ENCODE data around the gene OLFM4. TPM values are rescaled to one million over a fixed set of nuclear protein-coding genes. Genes with fewer than 3 reads are reported as not detected.

The OLFM4 gene
- total RNA-seq, 2 experiments from 2014 or later = not detected

DNA sequence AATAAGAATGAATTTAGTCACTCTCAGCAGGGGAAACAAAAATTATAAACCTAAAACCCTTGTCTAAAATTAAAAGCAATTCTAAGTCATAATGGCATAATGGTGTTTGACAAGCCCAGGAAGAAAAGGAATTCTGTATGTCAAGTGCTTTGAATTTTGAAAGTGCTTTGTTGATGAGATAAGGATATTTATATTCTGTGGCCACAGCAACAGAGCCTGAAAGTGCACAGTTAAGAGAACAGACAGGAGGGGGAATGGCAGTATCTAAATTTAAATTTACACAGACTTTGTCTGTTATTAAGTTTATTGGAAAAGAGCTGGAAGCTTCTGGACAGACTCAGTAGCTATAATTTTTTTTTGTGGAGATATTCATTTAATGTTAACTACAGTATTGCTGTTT, 69.8 kb downstream of the OLFM4 start:
- no peaks in the 10 kb centered on the region for H3K36me3 ChIP-seq (ENCODE audit: insufficient read depth, low read length)
- Mint-ChIP-seq H3K27ac (no peak overlapping the region), H3K9me3 (peaks cover under 1% of the 10 kb centered on the region), H3K36me3 (ENCODE audit: low read depth) (no peaks in the 10 kb centered on the region), H3K4me1 (ENCODE audit: low read depth) (no peaks in the 10 kb centered on the region), H3K27me3 (peaks cover 5% of the 10 kb centered on the region), H3K4me3 (no peak overlapping the region)
- ChIA-PET POLR2A (no interaction called here), CTCF (no interaction called here)
- no peaks in the 10 kb centered on the region for H3K4me1 ChIP-seq (ENCODE audit: insufficient read depth, low read length)
- H3K27me3 ChIP-seq (ENCODE audit: control insufficient read depth in 1 of 2, insufficient read depth in 2 of 2, low read length in 2 of 2) = peaks cover 0 to 5% of the 10 kb centered on the region in 2 experiments
- intact Hi-C loops (cut with DNase I, micrococcal nuclease) = no loop called here
- no peak for ATAC-seq (ENCODE audit: poor library complexity)
- no peak overlapping the region for H3K4me3 ChIP-seq (ENCODE audit: low read length)
- no peak for DNase-seq
- H3K27ac ChIP-seq (ENCODE audit: low read depth in 1 of 2, low read length in 2 of 2) = no peak overlapping the region
- TF ChIP-seq, protein P1, sequence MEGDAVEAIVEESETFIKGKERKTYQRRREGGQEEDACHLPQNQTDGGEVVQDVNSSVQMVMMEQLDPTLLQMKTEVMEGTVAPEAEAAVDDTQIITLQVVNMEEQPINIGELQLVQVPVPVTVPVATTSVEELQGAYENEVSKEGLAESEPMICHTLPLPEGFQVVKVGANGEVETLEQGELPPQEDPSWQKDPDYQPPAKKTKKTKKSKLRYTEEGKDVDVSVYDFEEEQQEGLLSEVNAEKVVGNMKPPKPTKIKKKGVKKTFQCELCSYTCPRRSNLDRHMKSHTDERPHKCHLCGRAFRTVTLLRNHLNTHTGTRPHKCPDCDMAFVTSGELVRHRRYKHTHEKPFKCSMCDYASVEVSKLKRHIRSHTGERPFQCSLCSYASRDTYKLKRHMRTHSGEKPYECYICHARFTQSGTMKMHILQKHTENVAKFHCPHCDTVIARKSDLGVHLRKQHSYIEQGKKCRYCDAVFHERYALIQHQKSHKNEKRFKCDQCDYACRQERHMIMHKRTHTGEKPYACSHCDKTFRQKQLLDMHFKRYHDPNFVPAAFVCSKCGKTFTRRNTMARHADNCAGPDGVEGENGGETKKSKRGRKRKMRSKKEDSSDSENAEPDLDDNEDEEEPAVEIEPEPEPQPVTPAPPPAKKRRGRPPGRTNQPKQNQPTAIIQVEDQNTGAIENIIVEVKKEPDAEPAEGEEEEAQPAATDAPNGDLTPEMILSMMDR (IDR thresholded peaks at IDR 0.05) = no peak
- H3K9me3 ChIP-seq (ENCODE audit: control insufficient read depth in 1 of 2, insufficient read depth in 1 of 2, low read length in 2 of 2) = peaks cover 0 to 3% of the 10 kb centered on the region in 2 experiments

DNA sequence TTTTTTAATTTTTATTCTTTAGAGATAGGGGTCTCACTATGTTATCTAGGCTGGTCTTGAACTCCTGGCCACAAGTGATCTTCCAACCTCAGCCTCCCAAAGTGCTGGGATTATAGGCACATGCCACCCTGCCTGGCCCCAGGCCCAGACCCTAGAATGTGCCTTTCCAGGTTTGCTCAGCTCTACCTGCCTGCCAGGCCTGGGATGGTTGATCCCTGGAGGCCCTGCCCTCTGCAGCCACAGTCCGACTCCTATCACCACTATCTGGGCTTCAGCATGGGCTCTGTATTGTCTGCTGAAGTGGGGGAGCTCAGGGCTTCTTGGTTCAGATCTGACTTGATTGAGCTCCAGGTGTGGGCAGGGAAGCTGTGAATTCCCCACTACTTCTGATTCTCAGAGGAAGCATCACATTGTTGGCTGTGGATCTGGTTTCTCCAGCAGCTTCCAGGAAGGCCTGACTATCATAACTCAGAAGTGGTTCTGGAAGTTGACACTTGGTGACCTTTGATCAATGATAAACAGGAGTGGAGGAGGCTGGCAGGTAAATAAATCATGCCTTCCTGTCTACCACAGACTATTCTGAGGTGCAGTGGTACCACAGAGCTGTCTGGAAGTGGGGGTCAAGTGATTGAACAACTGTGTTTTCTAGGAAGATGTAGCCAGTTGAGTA, 71.9 kb downstream of the OLFM4 start:
- H3K4me1 ChIP-seq (ENCODE audit: insufficient read depth, low read length) = no peaks in the 10 kb centered on the region
- DNase-seq (no peak), ATAC-seq (ENCODE audit: poor library complexity) (no peak)
- intact Hi-C loops (cut with DNase I, micrococcal nuclease) = no loop called here
- H3K27ac Mint-ChIP-seq = no peak overlapping the region
- no peaks in the 10 kb centered on the region for H3K4me1 Mint-ChIP-seq (ENCODE audit: low read depth)
- POLR2A ChIA-PET = no interaction called here
- peaks cover 0 to 5% of the 10 kb centered on the region in 2 experiments for H3K27me3 ChIP-seq (ENCODE audit: control insufficient read depth in 1 of 2, insufficient read depth in 2 of 2, low read length in 2 of 2)
- H3K9me3 ChIP-seq (ENCODE audit: control insufficient read depth in 1 of 2, insufficient read depth in 1 of 2, low read length in 2 of 2) = peaks cover 0 to 3% of the 10 kb centered on the region in 2 experiments
- H3K27ac ChIP-seq (ENCODE audit: low read depth in 1 of 2, low read length in 2 of 2) = no peak overlapping the region
- no peak overlapping the region for H3K4me3 ChIP-seq (ENCODE audit: low read length)
- H3K36me3 ChIP-seq (ENCODE audit: insufficient read depth, low read length) = no peaks in the 10 kb centered on the region
- peaks cover 5% of the 10 kb centered on the region for H3K27me3 Mint-ChIP-seq
- H3K36me3 Mint-ChIP-seq (ENCODE audit: low read depth) = no peaks in the 10 kb centered on the region
- CTCF ChIA-PET = no interaction called here
- no peak overlapping the region for H3K4me3 Mint-ChIP-seq
- no peaks in the 10 kb centered on the region for H3K9me3 Mint-ChIP-seq
- TF ChIP-seq, protein P1 (IDR thresholded peaks at IDR 0.05) = no peak

Other genes starting within 250 kb of the OLFM4 start
- gene PCDH8, start 180.2 kb upstream of the OLFM4 start, total RNA-seq = not detected

Data from CD4-positive, alpha-beta T cell (primary cell).